BLaER1 treated with 17β-estradiol and CSF1 and Interleukin-3, amounts not matched to agents 10 nM and 100 nM (cell line): Measurements from ENCODE around the gene SPTSSA.
"Not testable (repeated sequence)": the region's sequence is repeated elsewhere in the genome, so short reads cannot be mapped to it uniquely, and the experiment has no call there.

Experiments
- H3K27ac ChIP-seq, 11 experiments: shearing (Covaris generic); formaldehyde crosslinking; 2 replicates each; pipeline ENCODE4 v1.8.1; 2022
- H3K27me3 ChIP-seq, 11 experiments: shearing (Covaris generic); formaldehyde crosslinking; 2 replicates each; pipeline ENCODE4 v1.8.1; 2022
- H3K36me3 ChIP-seq, 11 experiments: shearing (Covaris generic); formaldehyde crosslinking; 2 replicates each; pipeline ENCODE4 v1.8.1; 2022
- H3K4me1 ChIP-seq, 10 experiments: shearing (Covaris generic); formaldehyde crosslinking; 2 replicates each; pipeline ENCODE4 v1.8.1; 2022
- H3K4me2 ChIP-seq, 11 experiments: shearing (Covaris generic); formaldehyde crosslinking; 2 replicates each; pipeline ENCODE4 v1.8.1; 2022
- H3K4me3 ChIP-seq, 10 experiments: shearing (Covaris generic); formaldehyde crosslinking; 2 replicates each; pipeline ENCODE4 v1.8.1; 2022
- H3K9ac ChIP-seq, 11 experiments: shearing (Covaris generic); formaldehyde crosslinking; 2 replicates each; pipeline ENCODE4 v1.8.1; 2022
- H3K9me3 ChIP-seq, 11 experiments: shearing (Covaris generic); formaldehyde crosslinking; replicated peaks in 1 of 11; 2 replicates each; pipeline ENCODE4 v1.8.1; 2022
- H4K20me1 ChIP-seq, 11 experiments: shearing (Covaris generic); formaldehyde crosslinking; 2 replicates each; pipeline ENCODE4 v1.8.1; 2022
- Cebpa-rat ChIP-seq, 11 experiments: shearing (Covaris generic); IDR thresholded peaks; 2 replicates each; pipeline ENCODE4 v1.8.1; 2022

Gene SPTSSA

DNA sequence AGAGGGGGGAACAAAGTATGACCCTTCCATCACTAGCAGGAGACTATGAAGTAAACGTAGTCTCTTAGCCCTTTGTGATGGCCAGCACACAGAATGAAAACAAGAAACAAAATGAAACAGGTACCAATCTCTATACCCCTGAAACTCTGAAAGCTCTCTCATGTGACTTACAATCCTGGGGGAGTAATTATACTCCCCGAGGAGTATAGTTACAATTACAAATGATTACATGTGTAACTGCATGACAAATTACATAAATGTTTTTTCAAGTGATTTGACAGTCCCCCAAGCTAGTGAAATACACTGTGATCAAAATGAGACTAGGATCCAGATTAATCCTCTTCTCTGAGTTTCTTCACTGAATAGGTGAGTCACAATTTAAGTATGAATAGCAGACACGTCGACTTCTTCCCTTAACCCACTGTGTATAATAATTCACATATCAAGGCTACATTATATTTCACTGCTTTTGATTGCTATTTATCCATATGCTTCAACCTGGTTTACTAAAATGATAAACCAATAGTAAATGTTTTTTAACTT is 74.0 kb downstream of the SPTSSA start:
- TF ChIP-seq Cebpa-rat (IDR thresholded peaks at IDR 0.05): no peak
- Histone ChIP-seq H3K27ac (no peak overlapping the region), H3K4me2 (no peak overlapping the region)

DNA sequence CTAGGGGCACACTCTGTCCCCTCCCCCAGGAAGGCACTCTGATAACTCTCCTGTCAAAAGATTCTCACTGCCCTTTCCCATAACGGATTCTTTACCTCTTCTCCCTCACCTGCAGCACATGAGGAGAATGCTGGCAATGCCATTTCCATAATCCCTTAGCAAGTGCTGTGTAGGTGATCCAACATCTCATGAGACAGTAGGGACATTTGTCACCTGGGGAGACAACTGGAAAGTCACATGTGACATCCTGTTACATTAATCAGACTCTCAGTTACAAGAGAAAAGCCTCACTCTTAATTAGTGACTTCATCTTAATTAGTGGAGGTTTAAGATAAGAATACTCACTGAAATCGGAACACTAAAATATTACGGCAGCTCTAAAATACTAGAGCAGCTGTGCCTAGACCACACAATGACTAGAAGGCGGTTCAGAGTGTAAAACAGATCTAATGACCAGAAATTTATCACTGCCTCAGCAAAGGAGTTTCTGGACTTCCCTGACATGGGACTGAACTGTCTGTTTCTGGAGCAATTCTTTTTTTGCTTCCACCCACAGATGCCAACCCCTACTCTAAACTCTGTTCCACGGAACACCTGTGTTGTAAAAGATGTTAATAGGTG is 75.1 kb downstream of the SPTSSA start:
- Histone ChIP-seq H3K4me1 (no peaks in the 10 kb centered on the region), H3K4me2 (no peak overlapping the region), H3K27ac (no peak overlapping the region), H3K9ac (no peak overlapping the region), H3K4me3 (no peak overlapping the region), H3K9me3 (peaks cover 13 to 29% (median 17%) of the 10 kb centered on the region in 11 experiments; a peak in 20 of 22 replicates), H4K20me1 (no peaks in the 10 kb centered on the region), H3K36me3 (no peaks in the 10 kb centered on the region), H3K27me3 (no peaks in the 10 kb centered on the region)
- no peak for TF ChIP-seq Cebpa-rat (IDR thresholded peaks at IDR 0.05)

More for the DNA sequence above, 74.0 kb downstream of the SPTSSA start:
- Histone ChIP-seq H3K27me3 (no peaks in the 10 kb centered on the region), H3K4me3 (no peak overlapping the region), H3K9ac (no peak overlapping the region), H3K36me3 (no peaks in the 10 kb centered on the region), H3K4me1 (no peaks in the 10 kb centered on the region), H4K20me1 (no peaks in the 10 kb centered on the region), H3K9me3 (peaks cover 13 to 34% (median 20%) of the 10 kb centered on the region in 11 experiments; a peak in 20 of 22 replicates)

DNA sequence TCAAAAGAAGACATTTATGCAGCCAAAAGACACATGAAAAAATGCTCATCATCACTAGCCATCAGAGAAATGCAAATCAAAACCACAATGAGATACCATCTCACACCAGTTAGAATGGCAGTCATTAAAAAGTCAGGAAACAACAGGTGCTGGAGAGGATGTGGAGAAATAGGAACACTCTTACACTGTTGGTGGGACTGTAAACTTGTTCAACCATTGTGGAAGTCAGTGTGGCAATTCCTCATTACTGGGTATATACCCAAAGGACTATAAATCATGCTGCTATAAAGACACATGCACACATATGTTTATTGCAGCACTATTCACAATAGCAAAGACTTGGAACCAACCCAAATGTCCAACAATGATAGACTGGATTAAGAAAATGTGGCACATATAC is 76.2 kb downstream of the SPTSSA start:
- H4K20me1 ChIP-seq: not testable (repeated sequence)

DNA sequence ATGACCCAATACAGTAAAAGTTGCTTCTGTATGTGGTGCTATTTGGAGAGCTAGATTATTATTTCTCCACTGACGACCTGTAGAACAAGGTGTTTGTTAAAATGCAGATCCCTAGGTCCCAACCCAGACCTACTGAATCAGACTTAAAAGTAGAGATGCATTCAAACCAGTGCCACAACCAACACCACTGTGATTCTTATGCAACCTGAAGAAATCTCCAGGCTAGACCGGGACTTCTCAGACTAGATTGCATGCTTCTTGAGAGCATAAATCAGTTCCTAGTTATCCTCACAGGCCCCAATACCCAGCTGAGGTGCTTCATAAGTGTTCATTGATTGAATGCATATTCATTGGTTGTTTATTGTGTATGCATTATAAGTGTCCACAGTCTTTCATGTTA is 78.2 kb downstream of the SPTSSA start:
- Histone ChIP-seq H3K9me3 (0 out of 22 replicates have a peak, but pooled peaks cover 0 to 5% (median 0%) of the 10 kb centered on the region in 11 experiments), H3K4me1 (no peaks in the 10 kb centered on the region), H3K27ac (no peak overlapping the region), H3K4me3 (no peak overlapping the region), H3K36me3 (no peaks in the 10 kb centered on the region), H3K27me3 (no peaks in the 10 kb centered on the region), H3K4me2 (no peak overlapping the region), H3K9ac (no peak overlapping the region), H4K20me1 (no peaks in the 10 kb centered on the region)
- TF ChIP-seq Cebpa-rat (IDR thresholded peaks at IDR 0.05): no peak

More for the DNA sequence above, 76.2 kb downstream of the SPTSSA start:
- not testable (repeated sequence) for H3K36me3 ChIP-seq, H3K9ac ChIP-seq, H3K27ac ChIP-seq, H3K4me2 ChIP-seq, H3K27me3 ChIP-seq, H3K4me3 ChIP-seq, H3K4me1 ChIP-seq
- H3K9me3 ChIP-seq: peaks cover 5 to 23% (median 6%) of the 10 kb centered on the region in 11 experiments; a peak in 20 of 22 replicates
